GM15510 (cell line): ENCODE measurements around the gene HPDL.

Experiments
- POLR2A ChIP-seq: IDR thresholded peaks from 3 replicates; pipeline ENCODE4 v1.6.1; 2011; ENCODE audit warnings: borderline replicate concordance; ENCODE audit not compliant: insufficient read length; ENCODE audit errors: extremely low read depth

Gene HPDL

DNA sequence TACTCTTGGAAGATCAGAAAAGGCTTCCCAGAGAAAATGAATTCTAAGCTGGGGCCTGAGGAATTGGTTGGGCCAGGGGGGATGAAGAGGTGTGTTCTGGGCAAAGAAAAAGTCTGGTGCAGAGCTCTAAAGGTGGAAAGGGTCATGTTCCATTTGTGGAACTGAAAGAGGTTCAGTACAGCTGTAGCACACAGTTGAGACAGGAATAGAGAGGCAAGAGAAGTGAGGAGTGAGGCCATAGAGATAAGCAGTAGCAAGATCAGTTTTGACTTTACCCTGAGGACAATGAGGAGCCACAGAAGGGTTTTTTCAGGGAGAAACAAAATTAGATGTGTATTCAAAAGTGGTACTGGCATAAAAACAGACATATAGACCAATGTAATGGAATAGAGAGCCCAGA lies 43.9 kb downstream of the HPDL start:
- no peak for TF ChIP-seq POLR2A

DNA sequence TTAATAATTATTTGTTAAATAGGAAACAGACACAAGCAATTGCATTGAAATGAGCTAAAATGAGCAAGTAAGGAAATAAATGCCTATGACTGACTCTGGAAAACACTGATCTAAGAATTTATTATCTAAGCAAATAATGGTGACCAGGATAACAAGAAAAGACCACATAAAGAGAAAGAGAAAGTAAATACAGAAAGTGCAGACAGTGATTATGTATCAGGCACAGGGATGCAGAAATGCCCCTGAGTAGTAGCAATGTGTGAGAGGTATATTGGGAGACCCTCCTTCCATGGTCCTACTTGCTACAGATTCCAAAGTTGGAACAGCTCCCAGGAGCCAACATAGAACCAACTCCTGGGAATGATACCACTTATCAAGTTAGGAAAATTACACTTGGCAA lies 46.9 kb downstream of the HPDL start:
- TF ChIP-seq POLR2A: no peak

GRCh38 chr1:45375104-45376090 lies 48.7 kb downstream of the HPDL start:
- TF ChIP-seq POLR2A: no peak

- TF ChIP-seq POLR2A: no peak
Measured at GRCh38 chr1:45378184-45378583, 51.5 kb downstream of the HPDL start.
